HG03196 (cell line): ENCODE measurements around the gene ABHD12.
"Not testable (repeated sequence)": the region's sequence is repeated elsewhere in the genome, so short reads cannot be mapped to it uniquely, and the experiment has no call there.

Experiments
- ATAC-seq: cut with Tn5 transposase; IDR thresholded peaks from one replicate; pipeline ENCODE4 v1.9.1; 2021; ENCODE audit not compliant: unreplicated experiment

Gene ABHD12

GRCh38 chr20:25260770-25261437 lies 129.7 kb downstream of the ABHD12 start:
- ATAC-seq = not testable (repeated sequence)

- ATAC-seq = no peak
Observed at GRCh38 chr20:25259788-25260254, 130.8 kb downstream of the ABHD12 start.

GRCh38 chr20:25259358-25259757 lies 131.3 kb downstream of the ABHD12 start:
- ATAC-seq = no peak

- ATAC-seq = no peak
Observed at GRCh38 chr20:25258828-25259227, 131.8 kb downstream of the ABHD12 start.

GRCh38 chr20:25258476-25258805 lies 132.2 kb downstream of the ABHD12 start:
- ATAC-seq = no peak

GRCh38 chr20:25257756-25258475 lies 132.7 kb downstream of the ABHD12 start:
- ATAC-seq = no peak

- ATAC-seq = no peak
Observed at GRCh38 chr20:25257130-25257529, 133.5 kb downstream of the ABHD12 start.

- no peak for ATAC-seq
Observed at GRCh38 chr20:25256226-25256859, 134.3 kb downstream of the ABHD12 start.

GRCh38 chr20:25254986-25255680 lies 135.5 kb downstream of the ABHD12 start:
- no peak for ATAC-seq

GRCh38 chr20:25254571-25254970 lies 136.1 kb downstream of the ABHD12 start:
- no peak for ATAC-seq

GRCh38 chr20:25253606-25254275 lies 136.9 kb downstream of the ABHD12 start:
- ATAC-seq = no peak

GRCh38 chr20:25252686-25253421 lies 137.8 kb downstream of the ABHD12 start:
- ATAC-seq = no peak

- ATAC-seq = no peak
Observed at GRCh38 chr20:25252230-25252651, 138.4 kb downstream of the ABHD12 start.

- ATAC-seq = no peak
Observed at GRCh38 chr20:25251558-25251957, 139.1 kb downstream of the ABHD12 start.

GRCh38 chr20:25251019-25251418 lies 139.6 kb downstream of the ABHD12 start:
- ATAC-seq = no peak

GRCh38 chr20:25250508-25250907 lies 140.1 kb downstream of the ABHD12 start:
- no peak for ATAC-seq
